HG03039 (cell line): ENCODE data around the gene CXCL13.
A peak's percentile ranks its signal among the peaks of the same experiment; 100 is the strongest.
"Not testable (repeated sequence)": the region's sequence is repeated elsewhere in the genome, so short reads cannot be mapped to it uniquely, and the experiment has no call there.

Experiments used
- ATAC-seq: cut with Tn5 transposase; IDR thresholded peaks from one replicate; pipeline ENCODE4 v1.9.1; 2021; ENCODE audit warnings: mild to moderate bottlenecking, moderate library complexity; ENCODE audit not compliant: unreplicated experiment

The CXCL13 gene, protein sequence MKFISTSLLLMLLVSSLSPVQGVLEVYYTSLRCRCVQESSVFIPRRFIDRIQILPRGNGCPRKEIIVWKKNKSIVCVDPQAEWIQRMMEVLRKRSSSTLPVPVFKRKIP

DNA sequence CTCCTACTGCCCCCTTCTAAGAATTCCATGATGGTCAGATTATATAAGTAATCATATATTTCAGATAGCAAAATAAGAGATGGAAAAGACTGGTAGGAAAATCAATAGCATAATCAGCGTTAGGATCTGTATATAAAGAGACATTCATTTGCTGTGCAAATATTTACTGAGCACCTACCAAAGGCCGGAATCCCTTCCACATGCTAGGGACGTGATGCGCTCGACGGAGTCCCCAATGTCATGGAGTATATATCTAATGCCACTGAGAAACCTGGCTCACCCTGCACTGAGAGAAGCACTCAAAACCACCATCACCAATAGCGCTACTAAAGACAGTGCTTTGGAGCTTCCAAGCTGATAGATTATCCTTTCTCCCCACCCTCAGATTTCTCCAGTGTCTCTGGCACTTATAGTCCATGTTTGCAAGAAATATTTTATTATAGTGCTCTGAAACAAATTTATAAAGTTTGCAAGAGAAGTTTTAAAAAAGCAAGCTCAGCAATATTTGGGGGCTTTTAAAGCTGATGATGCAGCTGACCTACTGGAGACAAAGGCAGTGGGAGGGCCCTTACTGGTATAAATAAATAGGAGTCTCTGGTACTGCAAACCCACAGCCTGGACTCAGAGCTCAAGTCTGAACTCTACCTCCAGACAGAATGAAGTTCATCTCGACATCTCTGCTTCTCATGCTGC is at the start of gene CXCL13:
Gene CXCL13 (plus strand): TSS at position 611 of the 693 bp plus-strand sequence. CDS start 46 bp downstream, at position 657.
- ATAC-seq: no peak

DNA sequence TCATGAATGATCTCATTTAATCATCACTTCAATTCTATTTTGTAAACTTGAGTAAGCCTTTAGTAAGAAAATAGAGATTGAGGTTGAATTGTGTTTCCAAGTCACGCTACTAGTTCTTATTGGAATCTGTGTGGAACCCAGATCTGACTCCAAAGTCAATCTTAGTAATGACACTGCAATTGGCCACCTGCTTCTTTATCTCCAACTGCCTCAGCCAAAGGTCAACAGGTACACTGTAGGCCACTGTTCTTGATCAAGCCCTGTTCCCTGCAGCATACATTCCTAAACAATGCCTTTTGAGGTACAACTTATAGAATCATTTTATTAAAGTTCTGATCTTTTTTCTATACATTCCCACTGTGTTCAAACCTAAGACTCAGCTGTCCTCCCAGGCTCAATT is 45.5 kb upstream of the CXCL13 start:
- no peak for ATAC-seq

DNA sequence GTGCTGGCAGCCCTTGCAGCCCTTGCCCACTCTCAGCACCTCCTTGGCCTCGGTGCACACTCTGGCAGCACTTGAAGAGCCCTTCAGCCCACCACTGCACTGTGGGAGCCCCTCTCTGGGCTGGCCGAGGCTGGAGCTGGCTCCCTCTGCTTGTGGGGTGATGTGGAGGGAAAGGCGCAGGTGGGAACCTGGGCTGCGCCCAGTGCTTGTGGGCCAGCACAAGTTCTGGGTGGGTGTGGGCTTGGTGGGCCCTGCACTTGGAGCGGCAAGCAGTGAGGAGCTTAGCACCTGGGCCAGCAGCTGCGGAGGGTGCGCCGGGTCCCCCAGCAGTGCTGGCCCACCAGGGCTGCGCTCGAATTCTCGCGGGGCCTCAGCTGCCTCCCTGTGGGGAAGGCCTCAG is 43.9 kb upstream of the CXCL13 start:
- ATAC-seq: not testable (repeated sequence)

GRCh38 chr4:77564231-77564630 is 41.4 kb upstream of the CXCL13 start:
- no peak for ATAC-seq

- ATAC-seq: no peak
Observed at GRCh38 chr4:77566148-77566547, 39.5 kb upstream of the CXCL13 start.

GRCh38 chr4:77567549-77567948 is 38.1 kb upstream of the CXCL13 start:
- no peak for ATAC-seq

DNA sequence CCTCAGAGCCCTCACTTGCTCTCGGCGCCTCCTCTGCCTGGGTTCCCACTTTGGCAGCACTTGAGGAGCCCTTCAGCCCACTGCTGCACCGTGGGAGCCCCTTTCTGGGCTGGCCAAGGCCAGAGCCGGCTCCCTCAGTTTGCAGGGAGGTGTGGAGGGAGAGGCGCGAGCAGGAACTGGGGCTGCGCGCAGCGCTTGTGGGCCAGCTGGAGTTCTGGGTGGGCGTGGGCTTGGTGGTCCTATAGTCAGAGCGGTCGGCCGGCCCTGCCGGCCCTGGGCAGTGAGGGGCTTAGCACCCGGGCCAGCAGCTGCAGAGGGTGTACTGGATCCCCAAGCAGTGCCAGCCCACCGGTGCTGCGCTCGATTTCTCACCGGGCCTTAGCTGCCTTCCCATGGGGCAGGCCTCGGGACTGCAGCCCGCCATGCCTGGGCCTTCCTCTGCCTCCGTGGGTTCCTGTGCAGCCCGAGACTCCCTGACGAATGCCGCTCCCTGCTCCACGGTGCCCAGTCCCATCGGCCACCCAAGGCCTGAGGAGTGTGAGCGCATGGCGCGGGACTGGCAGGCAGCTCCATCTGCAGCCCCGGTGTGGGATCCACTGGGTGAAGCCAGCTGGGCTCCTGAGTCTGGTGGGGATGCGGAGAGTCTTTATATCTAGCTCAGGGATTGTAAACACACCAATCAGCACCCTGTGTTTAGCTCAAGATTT is 35.0 kb upstream of the CXCL13 start:
- not testable (repeated sequence) for ATAC-seq

- ATAC-seq: no peak
Observed at GRCh38 chr4:77576351-77576750, 29.3 kb upstream of the CXCL13 start.

- no peak for ATAC-seq
Observed at GRCh38 chr4:77578145-77578544, 27.5 kb upstream of the CXCL13 start.

- ATAC-seq: no peak
Observed at GRCh38 chr4:77579406-77580076, 26.1 kb upstream of the CXCL13 start.

DNA sequence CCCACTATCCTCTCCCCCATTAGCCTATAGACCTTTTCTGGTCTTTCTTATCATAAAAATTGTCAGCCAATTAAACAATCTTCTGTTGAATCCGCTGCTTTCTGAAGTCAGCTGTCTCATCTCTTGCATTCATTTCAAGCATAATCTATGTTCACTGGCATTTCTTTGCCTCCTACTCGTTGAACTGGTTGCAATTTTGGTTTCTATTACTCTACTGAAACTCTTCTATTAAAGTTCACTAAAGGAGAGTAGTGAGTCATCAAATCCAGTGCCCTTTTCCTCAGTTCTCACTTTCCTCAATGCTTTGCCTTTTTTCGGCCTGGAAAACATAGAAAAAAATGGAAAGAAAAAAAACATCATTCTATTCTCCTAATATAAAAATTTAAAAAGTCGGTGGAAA is 23.9 kb upstream of the CXCL13 start:
- peak; percentile 68 for ATAC-seq

DNA sequence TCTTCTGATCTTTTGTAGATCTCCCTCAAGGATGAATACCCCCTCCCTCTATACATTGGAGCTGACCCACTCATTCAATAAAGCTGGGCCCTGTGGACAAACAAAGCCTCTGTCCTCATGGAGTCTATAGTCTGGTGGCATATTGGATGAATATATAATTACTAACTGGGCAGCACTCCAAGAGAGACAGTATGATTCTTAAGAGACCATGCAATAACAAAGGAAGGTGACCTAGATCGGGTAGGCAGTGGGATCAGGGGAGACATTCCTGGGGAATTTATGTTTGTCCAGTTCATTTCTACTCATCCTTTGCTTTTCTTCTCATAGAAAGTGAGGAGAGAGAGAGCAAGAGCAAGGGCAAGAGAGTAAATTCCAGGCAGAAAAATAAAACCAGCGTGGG is 23.5 kb upstream of the CXCL13 start:
- no peak for ATAC-seq

DNA sequence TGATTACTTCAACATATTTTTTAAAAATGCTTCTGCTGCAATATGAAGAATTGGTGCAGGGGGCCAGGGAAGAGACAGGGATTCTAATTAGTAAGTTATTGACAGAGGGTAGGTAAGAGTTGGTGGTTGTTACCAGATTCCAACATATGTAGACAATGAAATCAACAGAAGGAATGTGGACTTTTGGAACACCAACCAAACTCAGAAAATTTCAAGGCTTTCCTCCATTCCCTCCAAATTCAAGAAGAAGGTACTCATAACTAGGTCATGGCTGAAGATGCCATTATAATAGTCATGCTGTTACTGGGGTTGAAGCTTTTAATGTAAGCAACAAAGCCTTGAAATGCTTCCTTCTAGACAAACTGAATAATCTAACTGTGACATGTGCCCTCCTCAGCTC is 22.9 kb upstream of the CXCL13 start:
- ATAC-seq: no peak

- ATAC-seq: peak; percentile 96
Observed at GRCh38 chr4:77586951-77587383, 18.7 kb upstream of the CXCL13 start.

DNA sequence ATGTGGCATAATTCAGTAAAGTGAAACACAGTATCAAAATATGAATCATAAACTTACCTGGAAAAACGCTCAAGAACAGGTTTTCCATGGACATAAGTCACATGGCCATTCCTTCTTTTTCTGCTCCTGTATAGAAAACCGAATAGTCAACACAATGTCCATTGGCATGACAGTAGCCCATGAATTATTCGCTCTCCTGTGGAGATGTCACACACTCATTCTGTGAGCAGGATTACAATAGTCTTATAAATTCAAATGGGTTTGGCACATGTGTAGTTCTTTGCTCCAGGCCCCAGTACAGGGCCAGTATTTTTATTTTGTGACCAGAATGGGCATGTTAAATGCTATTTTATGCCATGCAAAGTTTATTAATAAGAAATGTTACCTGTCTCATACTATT is 15.1 kb upstream of the CXCL13 start:
- ATAC-seq: no peak

DNA sequence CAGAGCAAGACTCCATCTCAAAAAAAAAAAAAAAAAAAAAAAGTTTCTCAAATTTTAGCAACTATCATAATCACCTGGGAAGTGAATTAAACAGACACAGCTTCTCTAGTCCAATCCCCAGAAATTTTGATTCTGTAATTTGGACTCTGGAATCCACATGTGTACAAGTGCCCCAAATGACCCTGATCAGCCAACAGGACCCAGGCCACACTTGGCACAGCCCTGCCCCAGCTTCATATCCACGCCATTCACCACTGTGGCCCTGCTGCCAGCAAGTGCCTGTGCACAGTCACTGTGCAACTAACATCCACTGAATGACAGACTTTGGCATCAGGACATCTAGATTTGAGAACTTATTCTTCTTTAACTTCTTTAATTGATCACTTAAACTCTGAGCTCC is 14.1 kb upstream of the CXCL13 start:
- ATAC-seq: no peak

DNA sequence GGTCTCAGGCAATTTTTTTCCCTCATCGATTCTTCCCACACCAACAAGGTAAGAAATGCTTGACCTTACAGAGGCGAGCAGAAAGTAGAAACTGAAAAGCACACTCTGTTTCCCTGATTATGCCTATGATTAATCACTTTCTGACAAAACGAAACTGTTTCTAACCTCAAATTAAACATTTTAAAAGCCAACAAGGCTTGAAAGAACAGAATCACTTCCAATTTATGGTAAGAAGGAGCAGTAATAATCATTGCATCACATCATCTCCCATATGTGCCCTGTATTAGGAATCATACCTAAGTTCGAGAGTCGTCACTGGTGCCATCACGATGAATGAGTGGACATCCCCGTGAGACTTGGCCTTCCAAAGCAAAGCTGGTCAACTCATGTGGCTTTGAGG is 12.5 kb upstream of the CXCL13 start:
- ATAC-seq: no peak

- ATAC-seq: no peak
Observed at GRCh38 chr4:77593993-77594392, 11.6 kb upstream of the CXCL13 start.

DNA sequence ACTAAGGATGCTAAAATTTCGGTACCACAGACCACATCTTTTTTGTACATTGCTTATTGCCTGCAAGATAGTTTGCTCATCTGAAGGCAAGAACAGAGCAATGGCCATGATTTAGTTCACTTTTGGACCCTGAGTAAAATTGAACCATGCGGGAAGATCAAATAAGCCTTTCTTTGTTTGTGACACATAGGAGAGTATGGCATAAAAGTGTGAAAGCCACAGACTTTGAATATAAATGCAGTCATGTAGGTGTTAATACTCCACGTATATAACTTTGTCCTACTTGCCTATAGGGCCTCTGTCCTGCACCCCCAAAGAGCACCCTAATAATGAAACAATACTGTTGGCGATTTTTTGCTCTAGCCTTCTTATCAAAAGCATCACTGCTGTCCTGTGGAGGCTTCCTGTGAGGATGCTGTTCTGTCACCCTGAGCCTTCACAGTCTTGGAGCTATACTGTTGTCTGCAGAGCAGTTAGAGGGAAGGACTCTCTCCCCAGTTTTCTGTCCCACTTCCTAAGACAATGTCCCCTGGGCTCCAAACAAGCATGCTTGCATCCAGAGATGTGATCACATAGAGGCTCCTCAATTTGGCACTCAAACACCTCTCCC is 10.2 kb upstream of the CXCL13 start:
- no peak for ATAC-seq

DNA sequence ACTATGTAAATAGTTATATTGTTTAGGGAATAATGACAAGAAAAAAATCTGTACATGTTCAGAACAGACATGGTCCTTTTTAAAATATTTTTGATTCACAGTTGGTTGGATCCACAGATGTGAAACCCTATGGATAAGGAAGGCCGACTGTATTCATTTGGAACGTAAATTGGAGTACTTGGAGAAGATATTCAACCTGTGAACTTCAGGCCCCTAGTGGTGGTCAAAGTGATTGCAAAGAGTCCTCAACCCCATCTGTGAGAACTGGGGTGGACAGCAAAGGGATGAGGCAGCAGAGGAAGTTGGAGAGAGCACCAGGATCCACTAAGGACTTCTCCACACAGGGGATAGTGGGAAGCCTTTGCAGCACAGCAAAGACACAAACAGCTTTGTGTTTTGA is 6.2 kb upstream of the CXCL13 start:
- no peak for ATAC-seq
